SK-N-SH treated with all-trans-retinoic acid at 6 μM for 48 hours (cell line): ENCODE measurements around the gene ARPC3.

Experiments used
- CSRNP3 ChIP-seq: fragments of 250-450 bp; sonication (Bioruptor Pico); IDR thresholded peaks from 2 replicates; pipeline ENCODE4 v1.5.1; 2021; ENCODE audit warnings: mild to moderate bottlenecking, moderate library complexity
- ESRRG ChIP-seq: fragments of 250-450 bp; sonication (Bioruptor Pico); IDR thresholded peaks from 2 replicates; pipeline ENCODE4 v1.6.1; 2021; ENCODE audit warnings: mild to moderate bottlenecking
- GLIS3 ChIP-seq: fragments of 250-450 bp; sonication (Bioruptor Pico); IDR thresholded peaks from 2 replicates; pipeline ENCODE4 v1.5.0; 2020; ENCODE audit warnings: mild to moderate bottlenecking, moderate library complexity
- ISL1 ChIP-seq: fragments of 250-450 bp; sonication (Bioruptor Pico); IDR thresholded peaks from 2 replicates; pipeline ENCODE4 v2.1.2; 2022; ENCODE audit warnings: mild to moderate bottlenecking, moderate library complexity
- PATZ1 ChIP-seq: fragments of 250-450 bp; sonication (Bioruptor Pico); IDR thresholded peaks from 2 replicates; pipeline ENCODE4 v1.8.0; 2020; ENCODE audit warnings: mild to moderate bottlenecking, moderate library complexity, borderline replicate concordance
- PPARA ChIP-seq: fragments of 250-450 bp; sonication (Bioruptor Pico); IDR thresholded peaks from 2 replicates; pipeline ENCODE4 v1.5.0; 2020; ENCODE audit warnings: mild to moderate bottlenecking, borderline replicate concordance
- SNAI2 ChIP-seq: fragments of 250-450 bp; sonication (Bioruptor Pico); IDR thresholded peaks from 2 replicates; pipeline ENCODE4 v1.5.0; 2020; ENCODE audit warnings: mild to moderate bottlenecking, moderate library complexity
- ZC3H10 ChIP-seq: fragments of 250-450 bp; sonication (Bioruptor Pico); IDR thresholded peaks from 2 replicates; pipeline ENCODE4 v1.5.1; 2021; ENCODE audit warnings: mild to moderate bottlenecking, moderate library complexity
- ZFP3 ChIP-seq: fragments of 250-450 bp; sonication (Bioruptor Pico); IDR thresholded peaks from 2 replicates; pipeline ENCODE4 v1.5.0; 2020; ENCODE audit warnings: mild to moderate bottlenecking, moderate library complexity
- ZNF565 ChIP-seq: fragments of 450-650 bp; formaldehyde crosslinking; conservative IDR thresholded peaks from 2 replicates; pipeline ENCODE4 v1.5.0; 2020; ENCODE audit warnings: low read depth, mild to moderate bottlenecking, moderate library complexity
- ZNF8 ChIP-seq: fragments of 450-650 bp; formaldehyde crosslinking; IDR thresholded peaks from 2 replicates; pipeline ENCODE4 v1.5.0; 2020; ENCODE audit warnings: mild to moderate bottlenecking, moderate library complexity

GRCh38 chr12:110466791-110467190 is 16.7 kb upstream of the ARPC3 start:
- TF ChIP-seq CSRNP3 (CRISPR knock-in tag) (no peak), ISL1 (CRISPR knock-in tag) (no peak), GLIS3 (CRISPR knock-in tag) (no peak), ZFP3 (CRISPR knock-in tag) (no peak), ZNF565 (CRISPR knock-in tag) (no peak), PATZ1 (CRISPR knock-in tag) (no peak), SNAI2 (CRISPR knock-in tag) (no peak), ZC3H10 (CRISPR knock-in tag) (no peak), PPARA (no peak), ZNF8 (CRISPR knock-in tag) (no peak), ESRRG (CRISPR knock-in tag) (no peak)
